22Rv1 (cell line): ENCODE results near the gene PRKCE.
"Not testable (repeated sequence)": the region's sequence is repeated elsewhere in the genome, so short reads cannot be mapped to it uniquely, and the experiment has no call there.

ENCODE experiments used
- H3K27ac ChIP-seq: fragments of 450-650 bp; 2 replicates; pipeline ENCODE4 v1.5.1; 2017
- ZFX ChIP-seq: fragments of 450-650 bp; IDR thresholded peaks from 2 replicates; pipeline ENCODE4 v1.6.1; 2017; ENCODE audit warnings: antibody characterized with exemption, borderline replicate concordance
- TF ChIP-seq, protein P1 (sequence below): fragments of 450-650 bp; IDR thresholded peaks from 2 replicates; pipeline ENCODE4 v1.5.1; 2017; ENCODE audit warnings: mild to moderate bottlenecking

PRKCE gene

DNA sequence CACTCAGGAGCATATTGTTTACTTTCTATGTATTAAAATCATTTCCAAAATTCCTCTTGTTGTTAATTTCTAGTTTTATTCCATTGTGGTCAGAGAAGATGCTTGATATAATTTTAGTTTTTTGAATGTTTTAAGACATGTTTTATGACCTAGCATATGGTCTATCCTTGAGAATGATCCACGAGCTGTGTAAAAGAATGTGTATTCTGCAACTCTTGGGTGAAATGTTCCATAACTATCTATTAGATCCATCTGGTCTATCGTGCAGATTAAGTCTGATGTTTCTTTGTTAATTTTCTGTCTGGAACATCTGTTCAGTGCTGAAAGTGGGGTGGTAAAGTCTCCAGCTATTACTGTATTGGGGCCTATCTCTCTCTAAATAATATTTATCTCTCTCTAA lies 562.4 kb downstream of the PRKCE start:
- H3K27ac ChIP-seq: no peak overlapping the region
- no peak for TF ChIP-seq ZFX
- TF ChIP-seq, protein P1, sequence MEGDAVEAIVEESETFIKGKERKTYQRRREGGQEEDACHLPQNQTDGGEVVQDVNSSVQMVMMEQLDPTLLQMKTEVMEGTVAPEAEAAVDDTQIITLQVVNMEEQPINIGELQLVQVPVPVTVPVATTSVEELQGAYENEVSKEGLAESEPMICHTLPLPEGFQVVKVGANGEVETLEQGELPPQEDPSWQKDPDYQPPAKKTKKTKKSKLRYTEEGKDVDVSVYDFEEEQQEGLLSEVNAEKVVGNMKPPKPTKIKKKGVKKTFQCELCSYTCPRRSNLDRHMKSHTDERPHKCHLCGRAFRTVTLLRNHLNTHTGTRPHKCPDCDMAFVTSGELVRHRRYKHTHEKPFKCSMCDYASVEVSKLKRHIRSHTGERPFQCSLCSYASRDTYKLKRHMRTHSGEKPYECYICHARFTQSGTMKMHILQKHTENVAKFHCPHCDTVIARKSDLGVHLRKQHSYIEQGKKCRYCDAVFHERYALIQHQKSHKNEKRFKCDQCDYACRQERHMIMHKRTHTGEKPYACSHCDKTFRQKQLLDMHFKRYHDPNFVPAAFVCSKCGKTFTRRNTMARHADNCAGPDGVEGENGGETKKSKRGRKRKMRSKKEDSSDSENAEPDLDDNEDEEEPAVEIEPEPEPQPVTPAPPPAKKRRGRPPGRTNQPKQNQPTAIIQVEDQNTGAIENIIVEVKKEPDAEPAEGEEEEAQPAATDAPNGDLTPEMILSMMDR: no peak

DNA sequence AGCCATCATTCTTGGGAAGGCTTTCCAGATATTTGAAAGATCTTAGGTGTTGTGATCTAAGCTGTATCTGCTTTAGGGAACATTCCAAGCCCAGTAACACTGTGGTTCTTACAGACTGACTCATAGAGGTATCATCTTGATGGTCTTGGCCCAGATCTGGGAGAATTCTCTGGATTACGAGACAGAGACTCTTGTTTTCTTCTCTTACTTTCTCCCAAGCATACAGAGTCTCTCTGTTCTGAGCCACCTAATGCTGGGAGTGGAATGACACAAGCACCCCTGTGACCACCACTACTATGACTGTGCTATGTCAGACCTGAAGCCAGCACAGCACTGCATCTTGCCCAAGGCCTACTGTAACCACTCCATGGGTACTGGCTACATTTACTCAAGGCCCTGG lies 564.7 kb downstream of the PRKCE start:
- no peak for TF ChIP-seq ZFX
- TF ChIP-seq, protein P1: no peak
- no peak overlapping the region for H3K27ac ChIP-seq

DNA sequence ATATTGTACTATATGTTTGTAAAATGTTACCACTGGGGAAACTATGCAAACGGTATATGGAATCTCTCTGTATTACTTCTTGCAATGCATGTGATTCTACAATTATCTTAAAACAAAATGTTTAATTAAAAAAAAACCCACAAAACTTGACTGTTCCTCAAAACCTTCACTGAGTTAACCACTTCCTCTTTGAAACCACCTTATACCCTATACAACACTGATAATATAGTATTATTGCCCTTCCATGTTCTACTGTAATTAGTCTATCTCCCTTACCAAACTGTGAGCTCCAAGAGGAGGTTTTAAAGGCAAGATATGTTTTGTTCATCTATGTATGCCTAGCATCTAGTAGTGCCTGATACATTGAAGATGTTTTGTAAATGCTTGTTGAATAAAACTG lies 572.0 kb downstream of the PRKCE start:
- H3K27ac ChIP-seq: not testable (repeated sequence)

DNA sequence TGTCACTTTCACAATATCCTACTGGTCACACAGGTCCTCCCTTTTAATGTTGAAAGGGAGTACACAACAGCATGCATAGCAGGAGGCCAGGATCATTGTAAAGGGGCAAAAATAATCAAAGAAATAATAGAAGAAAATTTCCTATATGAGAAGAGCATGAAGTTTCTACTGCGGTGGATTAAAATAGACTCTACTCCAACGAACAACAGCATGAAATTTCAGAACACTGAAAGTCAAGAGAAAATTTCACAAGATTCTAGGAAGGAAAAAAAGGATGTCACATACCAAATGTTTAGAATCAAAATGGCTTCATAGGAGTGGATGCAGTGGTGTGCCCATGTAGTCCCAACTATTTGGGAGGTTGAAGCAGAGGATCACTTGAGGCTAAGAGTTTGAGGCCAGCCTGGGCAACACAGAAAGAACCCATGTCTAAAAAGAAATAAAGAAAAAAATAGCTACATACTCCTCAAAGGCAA lies 573.7 kb downstream of the PRKCE start:
- TF ChIP-seq ZFX: no peak
- TF ChIP-seq, protein P1: no peak
- no peak overlapping the region for H3K27ac ChIP-seq

DNA sequence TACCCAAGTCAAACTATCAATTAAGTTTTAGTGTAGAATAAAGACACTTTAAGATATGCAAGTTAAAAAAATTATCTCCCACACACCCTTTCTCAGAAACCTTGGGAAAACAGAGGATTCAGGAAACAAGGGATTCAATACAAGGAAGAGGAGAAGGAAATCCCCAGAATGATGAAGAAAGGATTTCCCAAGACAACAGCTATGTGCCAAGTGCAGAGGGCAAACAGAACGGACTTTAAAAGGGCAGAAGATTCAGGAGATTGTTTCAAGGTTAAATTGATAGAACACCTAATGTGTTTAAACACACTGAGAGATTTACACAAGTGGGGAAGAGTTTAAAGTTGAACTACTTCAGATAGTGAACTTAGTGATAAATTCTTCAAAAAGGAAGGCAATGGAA lies 574.3 kb downstream of the PRKCE start:
- no peak overlapping the region for H3K27ac ChIP-seq
- TF ChIP-seq, protein P1: no peak

DNA sequence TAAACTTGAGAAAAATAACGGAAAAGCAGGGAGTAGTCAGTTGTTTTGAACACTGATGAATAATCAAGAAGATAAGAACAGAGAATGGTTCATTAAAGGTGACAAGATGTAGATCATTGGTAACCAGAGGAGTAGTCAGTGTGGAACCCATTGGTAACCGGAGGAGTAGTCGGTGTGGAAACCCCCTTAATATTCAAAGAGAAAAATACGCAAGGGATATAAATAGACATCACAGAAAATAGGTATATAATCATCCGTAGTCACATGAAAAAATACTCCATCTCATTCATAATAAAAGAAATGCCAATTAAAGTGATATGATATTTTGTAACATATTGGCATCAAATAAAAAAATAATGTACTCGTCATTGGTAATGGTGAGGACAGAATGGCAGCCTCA lies 575.1 kb downstream of the PRKCE start:
- no peak for TF ChIP-seq ZFX
- TF ChIP-seq, protein P1: no peak
- no peak overlapping the region for H3K27ac ChIP-seq

DNA sequence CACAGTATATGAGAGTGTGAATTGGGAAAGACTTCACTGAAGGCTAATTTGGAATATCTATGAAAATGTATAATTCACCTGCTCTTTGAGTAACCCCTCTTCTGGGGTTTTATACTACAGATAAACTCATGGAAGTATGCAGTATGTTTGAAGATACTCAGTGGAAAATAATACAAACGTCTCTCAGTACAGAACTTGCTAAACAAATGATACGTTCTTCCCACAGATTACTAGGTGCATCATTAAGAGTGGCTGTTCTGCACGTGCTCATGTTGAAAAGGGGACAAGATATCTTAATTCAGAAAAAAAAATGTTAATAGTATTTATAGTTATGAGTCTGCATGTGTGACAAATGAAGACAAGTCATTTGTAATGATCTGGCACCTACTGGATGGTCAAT lies 575.5 kb downstream of the PRKCE start:
- H3K27ac ChIP-seq: no peak overlapping the region
- no peak for TF ChIP-seq ZFX
- TF ChIP-seq, protein P1: no peak

DNA sequence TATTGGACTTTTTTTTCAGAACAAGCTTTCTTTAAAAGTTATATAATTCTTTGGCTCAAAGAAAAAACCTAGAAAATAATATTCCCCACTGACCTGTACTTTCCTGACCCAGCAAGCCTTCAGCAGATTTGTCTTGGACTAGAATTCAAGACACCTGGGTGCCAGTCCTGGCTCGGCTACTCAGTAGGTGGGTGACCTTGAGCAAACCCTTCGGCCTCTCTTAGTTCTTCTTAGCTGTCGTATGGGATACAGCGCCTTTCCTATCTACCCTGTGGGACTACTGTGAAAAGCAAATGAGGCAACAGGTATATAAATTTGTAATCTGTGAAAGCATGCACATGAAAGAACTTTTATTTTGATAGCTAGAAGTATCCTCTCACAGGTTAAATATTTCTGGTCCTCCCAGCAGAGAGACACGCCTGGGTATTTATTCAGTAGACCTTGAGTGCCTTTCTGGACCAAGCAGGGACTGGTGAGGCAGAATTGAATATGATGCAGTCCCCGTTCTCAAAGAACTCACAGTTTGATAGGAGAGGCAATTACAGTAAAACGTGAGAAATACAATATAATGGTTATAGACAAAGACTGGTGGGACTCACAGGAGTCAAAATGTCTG lies 576.3 kb downstream of the PRKCE start:
- TF ChIP-seq, protein P1: no peak
- no peak for TF ChIP-seq ZFX
- no peak overlapping the region for H3K27ac ChIP-seq
